ENCODE data around the gene RPRML.

Gene RPRML

DNA sequence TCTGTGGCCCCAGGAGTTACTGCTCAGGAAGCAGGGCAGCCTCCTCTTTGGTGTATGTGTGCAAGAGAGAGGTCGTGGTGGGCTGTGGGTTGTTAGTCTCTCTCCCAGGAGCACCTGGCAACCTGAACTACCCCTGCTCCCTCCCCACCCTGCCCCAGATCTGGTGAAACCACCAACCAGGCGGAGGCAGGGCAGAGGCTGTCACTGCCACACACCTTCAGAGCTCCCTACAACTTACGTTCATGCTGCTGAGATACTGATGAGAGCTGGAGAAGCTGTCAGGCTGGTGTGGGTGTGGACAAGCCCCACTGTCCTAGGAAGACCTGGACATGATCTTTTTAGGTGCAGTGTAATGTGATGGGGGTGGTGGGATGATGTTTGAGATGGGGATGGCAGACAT, 31.8 kb downstream of the RPRML start:
- no peak for DNase-seq

DNA sequence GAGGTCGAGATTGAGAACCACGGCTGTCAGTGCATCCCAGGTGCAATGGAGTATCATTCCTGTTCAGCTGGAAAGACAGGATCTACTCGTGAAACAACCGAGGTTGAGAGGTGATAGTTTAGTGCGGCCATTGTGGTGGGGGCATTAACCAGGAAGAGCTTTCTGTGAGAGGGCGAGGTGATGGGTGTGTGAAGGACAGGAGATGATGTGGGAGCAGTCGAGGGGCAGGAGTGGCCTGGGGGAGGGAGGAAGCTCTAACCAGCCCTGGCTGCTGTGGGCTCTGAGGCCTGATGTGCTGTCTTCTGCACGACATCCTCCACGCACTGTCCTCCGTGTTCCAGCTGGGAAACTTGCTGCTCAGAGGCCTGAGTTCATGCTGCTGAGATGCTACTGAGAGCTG, 34.1 kb downstream of the RPRML start:
- no peak for DNase-seq

DNA sequence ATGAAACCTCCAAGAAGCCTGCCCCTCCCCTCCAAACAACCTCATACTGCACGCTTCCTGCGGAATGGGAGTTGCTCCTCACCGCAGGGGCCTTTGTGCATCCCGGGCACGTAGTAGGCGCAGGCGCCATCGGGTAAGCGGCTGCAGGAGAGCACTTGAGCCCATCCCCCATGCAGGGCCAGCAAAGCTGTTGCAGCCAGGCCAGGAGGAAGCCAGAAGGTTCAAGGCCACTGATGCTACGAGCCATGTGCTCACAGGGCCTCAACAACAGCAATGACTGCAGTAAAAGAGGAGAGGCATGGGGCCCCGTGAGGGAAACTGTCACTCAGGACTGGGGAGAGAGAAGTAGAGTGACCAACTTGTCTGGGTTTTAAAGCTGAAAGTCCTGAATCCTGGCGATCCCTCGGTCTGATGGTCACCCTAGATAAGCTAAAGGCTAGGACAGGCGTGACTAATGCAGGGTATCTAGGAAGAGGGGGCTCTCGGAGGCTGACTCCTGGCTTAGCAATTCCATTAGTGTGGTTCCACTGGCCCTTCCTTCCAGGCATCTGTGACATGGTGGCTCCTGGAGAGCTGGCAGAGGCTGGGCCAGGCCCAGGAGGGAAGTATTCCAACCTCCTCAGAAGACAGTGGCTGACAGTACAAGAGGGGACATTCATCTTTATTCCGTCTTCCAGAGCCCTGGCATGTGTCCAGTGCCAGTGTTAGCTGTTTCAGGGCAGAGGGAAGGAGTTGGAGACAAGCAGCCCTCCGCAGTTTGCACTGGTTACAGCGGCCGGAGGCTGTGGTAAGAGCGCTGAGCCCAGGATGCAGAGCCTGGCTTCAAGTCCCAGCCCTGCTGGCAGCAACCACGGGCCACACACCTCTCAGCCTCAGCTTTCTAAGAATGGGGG, 35.3 kb downstream of the RPRML start:
- DNase-seq, result peak in 41 of 58 donors; percentile 19 to 67 (median 34)

DNA sequence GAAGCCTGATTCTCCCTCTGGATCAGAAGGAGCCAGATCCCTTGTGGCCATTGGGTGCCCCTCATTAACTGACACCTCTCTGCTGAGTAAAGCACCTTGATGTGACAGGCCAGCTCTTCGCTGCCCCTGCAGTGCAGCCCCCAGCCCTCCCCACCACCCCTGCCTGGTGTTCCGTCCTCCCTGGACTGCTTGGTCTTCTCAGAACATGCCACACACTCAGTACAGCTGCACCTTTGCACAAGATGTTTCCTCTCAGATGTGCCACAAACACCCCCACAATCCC, 35.9 kb downstream of the RPRML start:
- DNase-seq, result peak in 1 of 58 donors; percentile 27

DNA sequence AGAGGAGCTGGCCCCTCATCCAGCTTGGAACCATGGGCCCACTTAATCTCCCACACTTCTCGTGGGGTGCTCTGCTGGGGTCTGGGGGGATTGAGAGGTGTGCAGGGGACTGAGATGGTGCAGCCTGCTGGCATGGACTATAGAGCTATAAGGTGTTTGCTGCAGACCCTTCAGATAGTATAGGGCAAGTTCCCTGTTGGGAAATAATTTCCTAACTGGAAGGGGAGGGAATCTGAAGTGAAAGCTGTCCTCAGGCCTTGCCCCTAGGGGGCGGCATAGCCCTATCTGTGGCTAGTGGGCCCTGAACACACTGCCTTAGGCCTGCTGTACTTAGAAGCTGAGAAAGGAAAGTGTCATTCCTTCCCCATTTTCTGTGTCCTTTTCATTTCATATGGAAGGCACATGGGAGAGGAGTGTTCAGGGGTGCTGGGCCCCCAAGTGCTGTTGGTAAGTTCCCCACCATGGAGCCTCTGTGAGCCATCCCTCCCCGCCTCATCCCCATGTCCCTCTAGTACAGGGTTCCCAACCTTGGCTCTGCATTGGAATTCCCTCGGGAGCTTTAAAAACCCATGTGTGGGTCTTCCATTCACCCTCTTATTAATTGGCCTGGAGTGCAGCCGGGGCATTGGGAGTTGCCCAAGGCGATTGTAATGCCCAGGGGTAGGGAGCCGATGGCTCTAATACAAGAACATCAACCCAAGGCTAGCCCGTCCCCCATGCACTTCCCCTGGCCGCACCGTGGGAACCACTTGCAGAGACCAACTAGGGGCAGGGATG, 36.4 kb downstream of the RPRML start:
- DNase-seq, result peak in 47 of 58 donors; percentile 18 to 83 (median 43)

DNA sequence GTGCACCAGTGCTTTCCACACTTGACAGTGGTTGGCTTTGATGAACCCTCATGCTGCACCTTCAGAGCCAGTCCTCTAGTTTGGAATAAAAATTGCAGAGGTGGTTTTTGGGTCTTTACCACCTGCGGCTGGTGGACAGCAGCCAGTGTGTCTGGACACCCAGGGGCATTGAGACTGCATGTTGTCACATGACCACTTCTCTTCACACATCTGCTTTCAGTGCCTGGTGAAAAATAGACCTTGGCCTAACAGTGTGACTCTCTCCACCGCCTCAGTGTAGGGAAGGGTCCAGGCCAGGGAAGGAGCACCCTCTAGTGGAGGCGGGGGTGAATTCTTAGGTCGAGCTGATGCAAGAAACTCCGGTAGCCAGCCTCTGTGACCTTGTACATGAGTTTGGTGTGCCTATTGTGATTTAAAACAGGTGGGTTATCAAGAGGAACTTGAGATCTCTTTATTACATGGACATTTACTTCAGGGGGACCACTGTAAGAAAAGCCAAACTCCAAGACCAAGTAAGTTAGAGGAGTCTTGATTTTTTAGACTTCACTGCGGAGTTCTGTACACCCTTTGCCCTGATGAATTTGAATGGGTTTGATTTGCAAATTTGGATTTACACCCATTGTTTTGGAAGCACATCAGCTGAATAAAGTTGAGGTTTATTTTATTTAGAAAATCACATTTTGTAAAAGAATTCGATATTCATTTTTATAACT, 38.2 kb downstream of the RPRML start:
- peak in 51 of 58 donors; percentile 10 to 84 (median 53) for DNase-seq

DNA sequence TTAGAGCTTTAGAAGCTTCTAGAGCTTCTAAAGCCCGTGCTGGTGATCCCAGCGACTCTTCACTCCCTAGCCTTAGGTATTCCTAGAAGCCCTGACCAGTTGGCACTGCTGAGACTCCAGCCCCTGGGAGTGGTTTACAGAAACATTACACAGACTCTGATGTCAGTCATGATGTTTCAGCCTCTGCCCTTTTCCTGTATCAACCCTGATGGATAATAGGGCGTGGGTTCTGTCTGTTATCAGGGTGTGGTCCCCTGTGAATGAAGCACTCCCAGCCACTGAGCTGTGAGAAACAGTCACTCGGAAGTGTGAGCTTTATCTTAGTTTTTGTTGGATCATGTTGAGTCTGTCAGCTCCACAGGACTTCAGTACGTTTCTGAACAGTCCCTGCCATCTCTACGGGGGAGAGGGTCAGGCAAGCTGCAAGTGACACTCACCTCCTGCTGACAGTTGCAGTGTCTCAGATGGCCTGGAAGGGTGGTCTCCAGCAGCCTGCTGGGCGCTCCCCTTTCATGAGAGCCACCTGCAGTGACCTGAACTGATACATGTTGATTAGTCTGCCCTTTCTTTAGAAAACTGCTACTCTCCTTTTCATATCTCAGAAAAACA, 43.3 kb downstream of the RPRML start:
- DNase-seq, result no peak

DNA sequence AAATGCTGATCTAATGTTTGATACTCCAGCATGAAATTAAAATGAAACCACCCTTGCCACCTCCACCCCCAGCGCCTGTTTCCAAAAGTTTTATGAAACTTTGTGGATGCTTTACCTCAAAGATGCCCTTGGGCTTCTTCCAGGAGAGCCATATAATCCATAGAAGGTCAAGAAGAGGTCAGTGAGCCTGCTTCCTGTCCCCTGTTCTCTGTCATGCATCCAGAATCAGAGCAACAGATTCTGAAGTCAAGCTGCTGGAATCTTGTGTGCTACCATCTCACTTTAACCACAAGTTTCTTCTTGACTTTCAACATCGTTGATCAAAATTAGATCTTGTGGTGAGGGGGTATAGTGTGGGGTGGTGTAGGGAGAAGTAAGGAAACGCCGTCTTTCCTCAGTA, 47.5 kb downstream of the RPRML start:
- no peak for DNase-seq

DNA sequence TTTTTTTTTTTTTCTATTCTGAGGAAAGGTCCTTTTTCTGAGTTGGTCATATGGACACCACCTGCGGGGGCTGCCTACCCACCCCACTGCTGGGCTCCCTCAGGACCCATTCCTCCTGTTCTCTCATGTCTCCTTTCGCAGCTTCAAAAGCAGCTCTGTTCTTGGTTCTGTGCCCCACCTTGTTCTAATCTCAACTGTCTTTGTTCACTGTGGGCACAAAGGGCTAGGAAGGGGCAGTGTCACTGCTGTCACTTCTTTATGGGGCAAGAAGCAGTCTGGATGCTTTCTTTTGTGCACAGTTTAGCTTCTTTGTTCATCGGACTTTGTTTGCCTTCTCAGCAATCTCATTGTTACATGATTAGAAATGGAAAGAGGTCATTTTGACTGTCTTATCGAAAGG, 49.0 kb downstream of the RPRML start:
- no peak for DNase-seq

DNA sequence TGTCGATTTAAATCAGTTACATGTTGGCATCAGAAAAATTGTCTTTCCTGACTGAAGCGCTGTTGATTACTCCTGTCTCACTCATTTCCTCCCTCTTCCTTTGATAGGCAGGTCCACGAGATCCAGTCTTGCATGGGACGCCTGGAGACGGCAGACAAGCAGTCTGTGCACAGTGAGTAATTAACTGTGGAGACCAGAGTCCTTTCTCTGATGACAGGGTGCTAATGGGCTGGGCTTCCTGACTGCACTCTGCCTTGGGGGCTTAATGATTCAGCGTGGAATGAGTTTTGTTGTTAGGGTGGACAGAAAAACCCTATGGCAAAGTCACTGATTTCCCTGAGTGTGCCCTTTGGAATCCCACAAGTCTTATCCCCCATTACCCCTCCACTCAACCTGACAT, 49.6 kb downstream of the RPRML start:
- DNase-seq, result no peak

DNA sequence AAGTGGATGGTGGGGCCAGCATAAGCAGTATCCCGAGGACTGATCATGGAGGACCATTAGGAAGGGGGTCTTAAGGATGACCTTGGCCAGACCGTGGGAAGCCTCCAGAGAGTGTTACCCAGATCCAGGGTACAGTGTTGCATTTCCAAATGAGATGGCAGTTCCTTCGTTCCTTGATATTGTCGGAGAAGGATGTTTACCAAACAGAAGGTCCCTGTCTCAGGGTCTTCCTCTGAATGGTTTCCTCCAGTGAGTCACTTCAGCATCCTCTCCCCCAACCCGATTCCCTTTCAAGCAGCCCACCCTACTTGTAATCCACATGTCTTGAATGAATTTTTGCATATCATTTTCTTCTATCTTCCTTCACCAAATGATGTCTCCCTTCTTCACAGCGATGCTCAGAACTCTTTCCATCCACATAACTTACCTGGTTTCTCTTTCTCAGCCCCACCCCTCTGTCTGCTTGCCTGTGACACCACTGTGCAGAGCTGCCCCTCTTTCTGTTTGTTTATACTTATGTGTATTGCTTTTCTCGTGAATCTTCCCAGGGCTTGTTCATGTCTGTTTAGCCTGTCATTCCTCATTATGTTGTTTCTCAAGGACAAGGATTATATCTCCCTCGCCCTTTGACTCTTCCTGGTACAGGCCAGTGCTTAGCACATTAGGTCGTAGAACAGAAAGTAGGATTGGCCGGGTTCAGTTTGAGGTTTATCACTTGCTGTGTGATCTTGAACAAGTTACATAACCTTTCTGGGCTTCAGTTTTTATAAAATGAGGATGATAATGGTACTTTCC, 50.4 kb downstream of the RPRML start:
- DNase-seq, result no peak
